ENCODE measurements around the gene NUP133.

DNA sequence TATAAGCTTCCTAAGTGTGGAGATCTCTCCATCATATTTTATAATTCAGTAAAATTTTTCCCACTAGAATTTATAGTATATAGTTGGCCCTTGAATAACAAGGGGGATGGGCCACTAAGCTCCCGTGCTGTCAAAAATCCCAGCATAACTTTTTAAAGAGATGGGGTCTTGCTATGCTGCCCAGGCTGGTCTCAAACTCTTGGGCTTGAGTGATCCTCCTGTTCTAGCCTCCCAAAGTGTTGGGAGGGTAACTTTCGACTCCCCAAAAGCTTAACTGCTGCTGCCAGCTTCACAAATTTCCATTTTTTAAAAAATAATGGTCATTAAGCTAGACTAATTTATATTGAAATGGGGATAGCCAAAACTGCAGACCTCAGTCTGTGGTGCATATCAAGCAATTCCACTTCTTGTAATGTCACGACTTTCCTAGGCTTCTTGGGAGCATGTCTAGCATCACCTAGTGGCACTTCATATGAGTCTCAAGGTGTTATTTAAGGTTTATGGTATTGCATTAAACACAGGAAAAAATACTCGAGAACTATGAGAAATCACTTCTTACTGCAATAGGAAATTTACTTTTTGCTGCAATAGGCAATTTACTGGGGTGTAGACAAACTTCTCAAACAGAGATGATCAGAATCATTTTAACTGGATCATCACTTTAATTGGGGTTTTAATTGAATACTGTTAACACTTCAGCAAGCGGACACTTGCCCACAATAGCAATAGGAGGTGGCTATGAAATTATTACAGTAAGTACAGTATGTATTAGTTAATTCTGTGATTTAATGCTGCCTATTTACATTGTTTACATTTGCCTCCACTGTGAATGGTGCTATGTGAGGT, 55.0 kb downstream of the NUP133 start:
- no peak for TF ChIP-seq POLR2AphosphoS5 (IDR thresholded peaks at IDR 0.05)
- TF ChIP-seq, protein P1, sequence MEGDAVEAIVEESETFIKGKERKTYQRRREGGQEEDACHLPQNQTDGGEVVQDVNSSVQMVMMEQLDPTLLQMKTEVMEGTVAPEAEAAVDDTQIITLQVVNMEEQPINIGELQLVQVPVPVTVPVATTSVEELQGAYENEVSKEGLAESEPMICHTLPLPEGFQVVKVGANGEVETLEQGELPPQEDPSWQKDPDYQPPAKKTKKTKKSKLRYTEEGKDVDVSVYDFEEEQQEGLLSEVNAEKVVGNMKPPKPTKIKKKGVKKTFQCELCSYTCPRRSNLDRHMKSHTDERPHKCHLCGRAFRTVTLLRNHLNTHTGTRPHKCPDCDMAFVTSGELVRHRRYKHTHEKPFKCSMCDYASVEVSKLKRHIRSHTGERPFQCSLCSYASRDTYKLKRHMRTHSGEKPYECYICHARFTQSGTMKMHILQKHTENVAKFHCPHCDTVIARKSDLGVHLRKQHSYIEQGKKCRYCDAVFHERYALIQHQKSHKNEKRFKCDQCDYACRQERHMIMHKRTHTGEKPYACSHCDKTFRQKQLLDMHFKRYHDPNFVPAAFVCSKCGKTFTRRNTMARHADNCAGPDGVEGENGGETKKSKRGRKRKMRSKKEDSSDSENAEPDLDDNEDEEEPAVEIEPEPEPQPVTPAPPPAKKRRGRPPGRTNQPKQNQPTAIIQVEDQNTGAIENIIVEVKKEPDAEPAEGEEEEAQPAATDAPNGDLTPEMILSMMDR (IDR thresholded peaks at IDR 0.05 in 8 of 11, conservative IDR thresholded peaks at IDR 0.05 in 3 of 11) = peak in 1 of 11 experiments; percentile 12
